K562 (cell line): Measurements from ENCODE around the gene PHPT1. TPM values are rescaled to one million over a fixed set of nuclear protein-coding genes. Genes with fewer than 3 reads are reported as not detected.
A peak's percentile ranks its signal among the peaks of the same experiment; 100 is the strongest.

ENCODE experiments used
- CTCF ChIP-seq, 3 experiments: IDR thresholded peaks in 2 of 3; conservative IDR thresholded peaks in 1 of 3; 2 replicates each; pipeline ENCODE4 v1.5.1; 2011 to 2012; ENCODE audit warnings: low read length in 3 of 3, mild to moderate bottlenecking in 3 of 3, control low read depth in 2 of 3, improper control_type of control experiment in 1 of 3, inconsistent platforms in 1 of 3, low read depth in 1 of 3, mixed read lengths in 1 of 3, moderate library complexity in 1 of 3; ENCODE audit not compliant: insufficient read depth in 2 of 3
- FOXA1 ChIP-seq: fragments of 450-650 bp; IDR thresholded peaks from 2 replicates; pipeline ENCODE4 v1.6.1; 2016; ENCODE audit warnings: mild to moderate bottlenecking, borderline replicate concordance
- HLTF ChIP-seq: fragments of 450-650 bp; IDR thresholded peaks from 2 replicates; pipeline ENCODE4 v1.6.1; 2016
- HMG20A ChIP-seq: fragments of 450-650 bp; formaldehyde crosslinking; conservative IDR thresholded peaks from 2 replicates; pipeline ENCODE4 v1.4.0; 2020; ENCODE audit warnings: mild to moderate bottlenecking, mixed read lengths
- L3MBTL2 ChIP-seq: fragments of 450-650 bp; IDR thresholded peaks from 2 replicates; pipeline ENCODE4 v1.6.1; 2016; ENCODE audit warnings: mild to moderate bottlenecking, moderate library complexity
- SUPT5H ChIP-seq: fragments of 450-650 bp; IDR thresholded peaks from 2 replicates; pipeline ENCODE4 v1.6.1; 2016
- ZBTB33 ChIP-seq: sonication (generic); formaldehyde crosslinking; IDR thresholded peaks from 2 replicates; pipeline ENCODE4 v1.8.1; 2023; ENCODE audit warnings: mild to moderate bottlenecking, missing genetic modification reagents
- ZBTB34 ChIP-seq: fragments of 250-450 bp; sonication (Bioruptor Pico); IDR thresholded peaks from 2 replicates; pipeline ENCODE4 v1.8.0; 2021; ENCODE audit warnings: mild to moderate bottlenecking, moderate library complexity
- ZNF609 ChIP-seq: sonication (generic); formaldehyde crosslinking; IDR thresholded peaks from 2 replicates; pipeline ENCODE4 v1.8.1; 2023; ENCODE audit warnings: missing genetic modification reagents, mild to moderate bottlenecking, borderline replicate concordance
- polyA plus RNA-seq, 8 experiments: library from polyadenylated mRNA; depleted of rRNA in 4 of 8; stranded (reverse) in 5 of 8; unstranded in 3 of 8; fragments of >200 nt; fragmentation: Nextera tagmentation in 2 of 8; fragmentation: Illumina TruSeq in 1 of 8; extraction: Ambion mirVana in 2 of 8; extraction: Trizol in 1 of 8; gene quantifications; 2 replicates each; pipeline versions ENCODE4 v1.2.1 to v1.2.3, GENCODE V29; 2011 to 2014; ENCODE audit warnings: inconsistent platforms in 1 of 8, missing spikeins in 1 of 8
- total RNA-seq, 7 experiments: library from RNA; depleted of rRNA in 6 of 7; stranded (reverse); fragments of >200 nt in 6 of 7; fragmentation: Illumina TruSeq in 2 of 7; extraction: Trizol in 2 of 7; gene quantifications; 2 replicates each; pipeline versions ENCODE4 v1.2.1 to v1.2.3, GENCODE V29; 2011 to 2021; ENCODE audit warnings: low replicate concordance in 1 of 7

PHPT1 gene
- total and polyA plus RNA-seq, 9 of the 15 experiments (the other 6 are each of a cell fraction or from before 2014, with no cell fraction given): 20.9 to 166 (median 129) TPM

- TF ChIP-seq ZNF609 (CRISPR knock-in tag) (no peak), HLTF (no peak), ZBTB33 (CRISPR knock-in tag) (peak; percentile 80), CTCF (IDR thresholded peaks at IDR 0.05 in 2 of 3, conservative IDR thresholded peaks at IDR 0.05 in 1 of 3; ENCODE audit: insufficient read depth in 2 of 3, low read depth in 1 of 3, low read length in 3 of 3) (0 out of 6 replicates have a peak, but pooled peaks of 1 of the 3 experiments have one; percentile 3), L3MBTL2 (no peak), SUPT5H (no peak), ZBTB34 (CRISPR knock-in tag) (no peak), FOXA1 (no peak), HMG20A (CRISPR knock-in tag) (no peak)
Measured at GRCh38 chr9:136880651-136881050, 31.4 kb downstream of the PHPT1 start (continued).
